OCI-LY3 (cell line): ENCODE results near the gene BCKDHA.

ENCODE experiments used
- H2AFZ ChIP-seq: fragments of 200-600, 300-600 bp; shearing (Covaris generic); 2 replicates; pipeline ENCODE4 v1.6.0; 2014; ENCODE audit warnings: antibody characterized with exemption, low read depth, low read length
- H3K27ac ChIP-seq: fragments of 200-600, 300-600 bp; sonication (generic); 2 replicates; pipeline ENCODE4 v1.5.1; 2014; ENCODE audit warnings: mild to moderate bottlenecking, low read length, moderate library complexity, mixed read lengths
- H3K27me3 ChIP-seq: fragments of 200-600, 300-600 bp; sonication (generic); 2 replicates; pipeline ENCODE4 v1.6.1; 2014; ENCODE audit warnings: low read depth, low read length, mixed read lengths
- H3K36me3 ChIP-seq: fragments of 200-600, 300-600 bp; sonication (generic); replicated peaks from 2 replicates; pipeline ENCODE3; 2014; ENCODE audit warnings: low read depth, low read length, mixed read lengths
- H3K4me1 ChIP-seq: fragments of 300-600, 200-600 bp; sonication (generic); 2 replicates; pipeline ENCODE4 v1.6.1; 2014; ENCODE audit warnings: low read length, mixed read lengths
- H3K4me2 ChIP-seq: fragments of 200-600, 300-600 bp; sonication (generic); 2 replicates; pipeline ENCODE4 v1.6.1; 2014; ENCODE audit warnings: low read length, mixed read lengths
- H3K4me3 ChIP-seq: fragments of 300-600, 200-600 bp; sonication (generic); 2 replicates; pipeline ENCODE4 v1.5.1; 2014; ENCODE audit warnings: antibody characterized with exemption, mild to moderate bottlenecking, low read length, moderate library complexity
- H3K79me2 ChIP-seq: fragments of 300-600, 200-600 bp; shearing (Covaris generic); 2 replicates; pipeline ENCODE4 v1.6.1; 2014; ENCODE audit warnings: mild to moderate bottlenecking, low read length, mixed read lengths
- H3K9ac ChIP-seq: fragments of 300-600, 200-600 bp; shearing (Covaris generic); 2 replicates; pipeline ENCODE4 v1.6.0; 2014; ENCODE audit warnings: mild to moderate bottlenecking, low read length, moderate library complexity
- H3K9me3 ChIP-seq: fragments of 200-600, 300-600 bp; shearing (Covaris generic); 2 replicates; pipeline ENCODE4 v1.6.1; 2014; ENCODE audit warnings: low read length, mixed read lengths; ENCODE audit not compliant: insufficient read depth
- H4K20me1 ChIP-seq: fragments of 200-600, 300-600 bp; sonication (generic); 2 replicates; pipeline ENCODE4 v1.6.1; 2016; ENCODE audit warnings: low read length, mixed read lengths; ENCODE audit not compliant: insufficient read depth
- EZH2phosphoT487 ChIP-seq: fragments of 200-600 bp; shearing (Covaris generic); IDR thresholded peaks from 2 replicates; pipeline ENCODE4 v1.6.1; 2018; ENCODE audit warnings: antibody characterized with exemption, mixed run types, low read depth
- TF ChIP-seq, protein P1 (sequence below): fragments of 200-600, 300-600 bp; sonication (generic); IDR thresholded peaks from 2 replicates; pipeline ENCODE4 v1.5.1; 2014; ENCODE audit warnings: antibody characterized with exemption, low read length, low read depth

Gene BCKDHA

DNA sequence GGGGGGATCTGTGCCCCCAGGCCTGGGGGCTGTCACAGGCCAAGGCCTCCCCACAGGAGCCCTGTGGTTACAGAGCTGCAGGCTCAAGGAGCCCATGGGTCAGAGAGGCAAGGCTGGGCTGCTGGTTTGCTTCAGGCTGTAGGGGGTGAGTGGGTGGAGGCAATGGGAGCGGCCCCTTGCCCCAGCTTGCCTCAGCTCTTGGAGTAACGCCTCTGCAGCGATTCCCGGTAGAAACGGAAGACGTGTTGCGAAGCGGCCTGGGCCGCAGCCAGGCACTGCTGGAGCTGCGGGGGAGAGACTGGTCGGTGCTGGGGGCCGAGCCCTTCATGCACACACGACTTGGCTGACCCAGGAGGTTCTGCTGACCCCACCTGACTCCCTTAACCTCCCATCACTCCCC, 11.2 kb upstream of the BCKDHA start:
- Histone ChIP-seq H3K27me3 (no peaks in the 10 kb centered on the region), H3K36me3 (peaks cover 42% of the 10 kb centered on the region)

DNA sequence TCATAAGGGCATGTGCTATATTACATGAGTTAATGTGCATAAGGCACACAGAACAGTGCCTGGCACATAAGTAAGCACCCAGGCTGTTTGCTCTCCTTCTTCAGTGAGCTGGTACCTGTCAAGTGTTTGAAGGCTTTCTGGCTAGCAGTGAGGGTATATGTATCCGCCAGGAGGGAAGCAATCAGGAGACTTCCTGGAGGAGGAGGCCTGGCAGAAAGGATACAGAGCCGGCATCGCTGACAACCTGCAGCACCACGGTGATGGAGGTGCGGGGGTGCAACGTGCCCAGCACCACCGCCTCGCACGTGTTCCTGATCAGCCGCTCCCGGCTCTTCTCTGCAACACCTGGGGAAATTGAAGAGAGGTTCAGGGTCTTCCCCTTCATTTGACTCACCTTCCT, 6.0 kb upstream of the BCKDHA start:
- Histone ChIP-seq H3K36me3 (peaks cover 42% of the 10 kb centered on the region), H3K4me1 (peaks cover 16% of the 10 kb centered on the region), H3K4me2 (no peak overlapping the region), H3K4me3 (no peak overlapping the region), H3K9me3 (no peaks in the 10 kb centered on the region), H3K27ac (no peak overlapping the region), H4K20me1 (no peaks in the 10 kb centered on the region), H3K27me3 (no peaks in the 10 kb centered on the region), H3K79me2 (peaks cover 34% of the 10 kb centered on the region), H2AFZ (no peak overlapping the region), H3K9ac (no peak overlapping the region)
- no peak for TF ChIP-seq EZH2phosphoT487
- TF ChIP-seq, protein P1, sequence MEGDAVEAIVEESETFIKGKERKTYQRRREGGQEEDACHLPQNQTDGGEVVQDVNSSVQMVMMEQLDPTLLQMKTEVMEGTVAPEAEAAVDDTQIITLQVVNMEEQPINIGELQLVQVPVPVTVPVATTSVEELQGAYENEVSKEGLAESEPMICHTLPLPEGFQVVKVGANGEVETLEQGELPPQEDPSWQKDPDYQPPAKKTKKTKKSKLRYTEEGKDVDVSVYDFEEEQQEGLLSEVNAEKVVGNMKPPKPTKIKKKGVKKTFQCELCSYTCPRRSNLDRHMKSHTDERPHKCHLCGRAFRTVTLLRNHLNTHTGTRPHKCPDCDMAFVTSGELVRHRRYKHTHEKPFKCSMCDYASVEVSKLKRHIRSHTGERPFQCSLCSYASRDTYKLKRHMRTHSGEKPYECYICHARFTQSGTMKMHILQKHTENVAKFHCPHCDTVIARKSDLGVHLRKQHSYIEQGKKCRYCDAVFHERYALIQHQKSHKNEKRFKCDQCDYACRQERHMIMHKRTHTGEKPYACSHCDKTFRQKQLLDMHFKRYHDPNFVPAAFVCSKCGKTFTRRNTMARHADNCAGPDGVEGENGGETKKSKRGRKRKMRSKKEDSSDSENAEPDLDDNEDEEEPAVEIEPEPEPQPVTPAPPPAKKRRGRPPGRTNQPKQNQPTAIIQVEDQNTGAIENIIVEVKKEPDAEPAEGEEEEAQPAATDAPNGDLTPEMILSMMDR = no peak

More for the DNA sequence above, 11.2 kb upstream of the BCKDHA start:
- TF ChIP-seq, protein P1 = no peak
- TF ChIP-seq EZH2phosphoT487 = no peak
- no peak overlapping the region for H3K4me3 ChIP-seq
- H3K4me1 ChIP-seq = no peaks in the 10 kb centered on the region
- H2AFZ ChIP-seq = no peak overlapping the region
- H3K27ac ChIP-seq = no peak overlapping the region
- no peaks in the 10 kb centered on the region for H4K20me1 ChIP-seq
- no peak overlapping the region for H3K9ac ChIP-seq
- no peaks in the 10 kb centered on the region for H3K79me2 ChIP-seq
- no peak overlapping the region for H3K4me2 ChIP-seq
- H3K9me3 ChIP-seq = no peaks in the 10 kb centered on the region

DNA sequence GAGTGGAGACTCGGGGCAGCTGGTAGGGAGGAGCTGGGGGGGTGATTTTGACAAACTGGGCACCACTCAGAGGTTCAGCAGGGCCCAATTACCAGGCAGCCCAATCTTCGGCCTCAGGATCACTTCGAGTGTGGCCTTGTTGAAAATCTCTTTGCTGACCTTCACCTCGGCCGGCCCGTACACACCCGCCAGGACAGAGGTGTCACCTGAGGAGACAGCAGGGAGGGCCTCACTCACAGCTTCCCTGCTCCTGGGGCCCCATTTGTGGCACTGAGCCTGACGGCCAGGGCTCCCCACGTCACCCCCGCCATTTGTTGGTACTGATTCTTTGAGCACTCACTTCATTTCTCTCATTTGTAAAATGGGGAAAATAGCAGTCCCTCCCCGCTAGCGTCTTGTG, 4.8 kb upstream of the BCKDHA start:
- peaks cover 41% of the 10 kb centered on the region for H3K79me2 ChIP-seq
- no peak overlapping the region for H3K27ac ChIP-seq
- H3K4me2 ChIP-seq = no peak overlapping the region
- peaks cover 16% of the 10 kb centered on the region for H3K4me1 ChIP-seq
- no peak overlapping the region for H3K4me3 ChIP-seq
- no peaks in the 10 kb centered on the region for H3K9me3 ChIP-seq
- H3K27me3 ChIP-seq = no peaks in the 10 kb centered on the region
- no peaks in the 10 kb centered on the region for H4K20me1 ChIP-seq
- peaks cover 34% of the 10 kb centered on the region for H3K36me3 ChIP-seq
- H2AFZ ChIP-seq = no peak overlapping the region
- no peak overlapping the region for H3K9ac ChIP-seq
- TF ChIP-seq EZH2phosphoT487 = no peak
- TF ChIP-seq, protein P1 = no peak

DNA sequence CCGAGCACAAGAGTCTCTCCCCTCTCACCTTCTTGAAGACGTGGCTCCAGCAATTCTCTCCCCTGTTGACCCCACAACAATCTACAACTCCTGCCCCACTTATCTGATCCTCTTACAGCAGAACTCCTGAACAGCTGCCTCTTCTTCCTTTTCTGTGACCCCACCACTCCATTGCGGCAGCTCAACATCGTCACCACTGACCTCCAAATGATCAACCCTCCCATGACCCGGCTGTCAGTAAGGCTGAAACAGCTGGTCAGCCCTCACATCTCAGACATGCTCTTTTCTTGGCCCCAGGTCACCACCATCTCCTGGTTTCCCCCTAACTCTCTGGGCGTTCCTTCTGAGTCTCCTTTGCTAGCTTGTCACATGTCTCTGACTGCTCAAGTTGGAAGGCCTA, 2.3 kb upstream of the BCKDHA start:
- H3K36me3 ChIP-seq = peaks cover 24% of the 10 kb centered on the region
- no peaks in the 10 kb centered on the region for H3K9me3 ChIP-seq
- H4K20me1 ChIP-seq = no peaks in the 10 kb centered on the region
- H3K27ac ChIP-seq = no peak overlapping the region
- H3K79me2 ChIP-seq = peaks cover 58% of the 10 kb centered on the region
- no peak for TF ChIP-seq EZH2phosphoT487
- TF ChIP-seq, protein P1 = no peak
- H3K27me3 ChIP-seq = no peaks in the 10 kb centered on the region
- H3K9ac ChIP-seq = no peak overlapping the region; the same call in 1 of the 2 replicates
- H3K4me1 ChIP-seq = peaks cover 26% of the 10 kb centered on the region
- peak overlapping the region; percentile 80; the same call in 1 of the 2 replicates for H3K4me2 ChIP-seq
- H3K4me3 ChIP-seq = peak overlapping the region; percentile 84; the same call in 1 of the 2 replicates
- H2AFZ ChIP-seq = no peak overlapping the region
